Endodermal cell (in vitro differentiated cells): ENCODE data around the gene CDH4. TPM values are rescaled to one million over a fixed set of nuclear protein-coding genes. Genes with fewer than 3 reads are reported as not detected.

Source experiments
- DNase-seq: peaks from one replicate; pipeline ENCODE4 v3.0.0-alpha.2; 2017
- H3K27ac ChIP-seq: 2 replicates; pipeline ENCODE4 v1.5.1; 2013; ENCODE audit warnings: mild to moderate bottlenecking, low read depth, low read length, moderate library complexity
- H3K27me3 ChIP-seq: 2 replicates; pipeline ENCODE4 v1.6.1; 2013; ENCODE audit warnings: mild to moderate bottlenecking, low read length, moderate library complexity; ENCODE audit not compliant: insufficient read depth, control insufficient read depth, poor library complexity, severe bottlenecking
- H3K36me3 ChIP-seq: 2 replicates; pipeline ENCODE4 v1.7.0; 2013; ENCODE audit warnings: mild to moderate bottlenecking, low read length, moderate library complexity; ENCODE audit not compliant: control insufficient read depth, insufficient read depth
- H3K4me1 ChIP-seq: one replicate; pipeline ENCODE4 v1.7.0; 2013; ENCODE audit warnings: low read length; ENCODE audit not compliant: control insufficient read depth, insufficient read depth
- H3K4me3 ChIP-seq: 2 replicates; pipeline ENCODE4 v1.5.1; 2013; ENCODE audit warnings: mild to moderate bottlenecking, low read length, moderate library complexity
- H3K9ac ChIP-seq: 2 replicates; pipeline ENCODE4 v1.6.1; 2013; ENCODE audit warnings: mild to moderate bottlenecking, low read length, moderate library complexity; ENCODE audit not compliant: poor library complexity, severe bottlenecking; ENCODE audit errors: extremely low read depth
- H3K9me3 ChIP-seq: 2 replicates; pipeline ENCODE4 v1.6.1; 2013; ENCODE audit warnings: mild to moderate bottlenecking, low read length, moderate library complexity; ENCODE audit not compliant: control insufficient read depth
- H3K27ac Mint-ChIP-seq: 2 replicates; pipeline ENCODE4 v1.8.0; 2020; ENCODE audit warnings: mixed read lengths
- H3K27me3 Mint-ChIP-seq: 2 replicates; pipeline ENCODE4 v1.8.0; 2021; ENCODE audit warnings: mild to moderate bottlenecking, mixed read lengths; ENCODE audit not compliant: insufficient read depth
- H3K36me3 Mint-ChIP-seq: 2 replicates; pipeline ENCODE4 v1.8.0; 2020; ENCODE audit warnings: low read depth, mixed read lengths
- H3K4me1 Mint-ChIP-seq: 2 replicates; pipeline ENCODE4 v1.8.0; 2020; ENCODE audit warnings: mixed read lengths
- H3K4me3 Mint-ChIP-seq: 2 replicates; pipeline ENCODE4 v1.8.0; 2020; ENCODE audit warnings: mild to moderate bottlenecking, moderate library complexity, mixed read lengths
- H3K9me3 Mint-ChIP-seq: 2 replicates; pipeline ENCODE4 v1.8.0; 2020; ENCODE audit warnings: mild to moderate bottlenecking, mixed read lengths
- CTCF ChIP-seq: fragments of 200-600 bp; sonication (generic); conservative IDR thresholded peaks from 2 replicates; pipeline ENCODE4 v1.5.0; 2021; ENCODE audit warnings: antibody characterized with exemption, mild to moderate bottlenecking
- WGBS, 2 experiments: methylation state at CpG; one replicate each; pipeline versions ENCODE4 v1.1.5 to v1.1.7; 2013; ENCODE audit warnings: missing lambda C conversion rate in 2 of 2, mixed read lengths in 1 of 2; ENCODE audit not compliant: insufficient coverage in 1 of 2, insufficient read length in 1 of 2; 5-methylcytosine and 5-hydroxymethylcytosine counted together
- total RNA-seq, 2 donors: library from RNA; stranded (reverse); fragmentation: NEBNext Ultra II Directional in 1 of 2; extraction: Animal tissue kit (Norgen Biotek cat#: 25700) in 1 of 2; gene quantifications; 2 replicates in 1 of 2; 3 replicates in 1 of 2; pipeline ENCODE4 v1.2.1, GENCODE V29; 2021

CDH4 gene
- total RNA-seq, 2 donors from 2014 or later: 1.8 to 5.8 TPM

GRCh38 chr20:61813791-61814190, 561.7 kb downstream of the CDH4 start:
- H3K27me3 Mint-ChIP-seq: peaks cover 5% of the 10 kb centered on the region
- no peak overlapping the region for H3K27ac ChIP-seq
- no peaks in the 10 kb centered on the region for H3K9me3 Mint-ChIP-seq
- H3K4me1 ChIP-seq: no peaks in the 10 kb centered on the region
- no peaks in the 10 kb centered on the region for H3K36me3 Mint-ChIP-seq
- no peak overlapping the region for H3K4me3 Mint-ChIP-seq
- no peaks in the 10 kb centered on the region for H3K27me3 ChIP-seq
- H3K36me3 ChIP-seq: no peaks in the 10 kb centered on the region
- no peak overlapping the region for H3K9ac ChIP-seq
- TF ChIP-seq CTCF: no peak
- no peaks in the 10 kb centered on the region for H3K4me1 Mint-ChIP-seq
- H3K9me3 ChIP-seq: no peaks in the 10 kb centered on the region
- no peak overlapping the region for H3K4me3 ChIP-seq
- DNase-seq: no peak
- WGBS, 2 experiments: 88 to 90% methylated on average over 5 to 7 of the region's 7 CpGs
- H3K27ac Mint-ChIP-seq: no peak overlapping the region

- Histone ChIP-seq H3K4me3 (no peak overlapping the region), H3K27ac (no peak overlapping the region), H3K4me1 (no peaks in the 10 kb centered on the region), H3K27me3 (no peaks in the 10 kb centered on the region), H3K9ac (no peak overlapping the region), H3K36me3 (no peaks in the 10 kb centered on the region), H3K9me3 (no peaks in the 10 kb centered on the region)
- Mint-ChIP-seq H3K9me3 (no peaks in the 10 kb centered on the region), H3K4me1 (no peaks in the 10 kb centered on the region), H3K36me3 (no peaks in the 10 kb centered on the region), H3K27me3 (peaks cover 5% of the 10 kb centered on the region), H3K4me3 (no peak overlapping the region), H3K27ac (no peak overlapping the region)
- DNase-seq: no peak
- no peak for TF ChIP-seq CTCF
- WGBS, 2 experiments: 94 to 100% methylated on average over 4 to 11 of the region's 11 CpGs
These were observed 562.2 kb downstream of the CDH4 start for GRCh38 chr20:61814244-61814643.

GRCh38 chr20:61814726-61815125, 562.7 kb downstream of the CDH4 start:
- H3K36me3 Mint-ChIP-seq: no peaks in the 10 kb centered on the region
- Histone ChIP-seq H3K36me3 (no peaks in the 10 kb centered on the region), H3K4me1 (no peaks in the 10 kb centered on the region), H3K27ac (no peak overlapping the region), H3K27me3 (no peaks in the 10 kb centered on the region), H3K9ac (no peak overlapping the region), H3K9me3 (no peaks in the 10 kb centered on the region), H3K4me3 (no peak overlapping the region)
- WGBS, 2 experiments: 88 to 90% methylated on average over 9 of the region's 9 CpGs
- H3K27me3 Mint-ChIP-seq: peaks cover 5% of the 10 kb centered on the region
- H3K27ac Mint-ChIP-seq: no peak overlapping the region
- no peaks in the 10 kb centered on the region for H3K4me1 Mint-ChIP-seq
- no peak for TF ChIP-seq CTCF
- DNase-seq: no peak
- H3K9me3 Mint-ChIP-seq: no peaks in the 10 kb centered on the region
- H3K4me3 Mint-ChIP-seq: no peak overlapping the region
